Measurements from ENCODE around the gene SDSL. TPM values are rescaled to one million over a fixed set of nuclear protein-coding genes. Genes with fewer than 3 reads are reported as not detected.
A peak's percentile ranks its signal among the peaks of the same experiment; 100 is the strongest.

Gene SDSL
- total RNA-seq, 2 donors from 2014 or later: 0.29 to 3.2 TPM

DNA sequence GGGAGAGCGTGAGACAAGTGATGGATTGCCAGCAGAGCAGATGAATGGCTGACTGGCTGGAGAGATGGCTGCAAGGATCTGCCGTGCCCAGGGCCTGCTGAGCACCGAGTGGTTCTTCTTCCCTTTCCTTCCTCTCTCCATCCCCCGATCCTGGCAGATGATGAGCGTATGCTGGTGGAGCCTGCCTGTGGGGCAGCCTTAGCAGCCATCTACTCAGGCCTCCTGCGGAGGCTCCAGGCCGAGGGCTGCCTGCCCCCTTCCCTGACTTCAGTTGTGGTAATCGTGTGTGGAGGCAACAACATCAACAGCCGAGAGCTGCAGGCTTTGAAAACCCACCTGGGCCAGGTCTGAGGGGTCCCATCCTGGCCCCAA, 15.5 kb downstream of the SDSL start:
- H3K9me3 Mint-ChIP-seq: no peaks in the 10 kb centered on the region
- H3K4me3 Mint-ChIP-seq: no peak overlapping the region
- no peak for DNase-seq
- H3K27ac Mint-ChIP-seq: no peak overlapping the region
- H3K4me1 Mint-ChIP-seq (ENCODE audit: low read depth): no peaks in the 10 kb centered on the region
- ATAC-seq (replicated peaks in 1 of 2): no peak
- H3K27me3 Mint-ChIP-seq (ENCODE audit: low read depth): peaks cover 6% of the 10 kb centered on the region
- H3K36me3 Mint-ChIP-seq (ENCODE audit: insufficient read depth in 2 of 2): no peaks in the 10 kb centered on the region

DNA sequence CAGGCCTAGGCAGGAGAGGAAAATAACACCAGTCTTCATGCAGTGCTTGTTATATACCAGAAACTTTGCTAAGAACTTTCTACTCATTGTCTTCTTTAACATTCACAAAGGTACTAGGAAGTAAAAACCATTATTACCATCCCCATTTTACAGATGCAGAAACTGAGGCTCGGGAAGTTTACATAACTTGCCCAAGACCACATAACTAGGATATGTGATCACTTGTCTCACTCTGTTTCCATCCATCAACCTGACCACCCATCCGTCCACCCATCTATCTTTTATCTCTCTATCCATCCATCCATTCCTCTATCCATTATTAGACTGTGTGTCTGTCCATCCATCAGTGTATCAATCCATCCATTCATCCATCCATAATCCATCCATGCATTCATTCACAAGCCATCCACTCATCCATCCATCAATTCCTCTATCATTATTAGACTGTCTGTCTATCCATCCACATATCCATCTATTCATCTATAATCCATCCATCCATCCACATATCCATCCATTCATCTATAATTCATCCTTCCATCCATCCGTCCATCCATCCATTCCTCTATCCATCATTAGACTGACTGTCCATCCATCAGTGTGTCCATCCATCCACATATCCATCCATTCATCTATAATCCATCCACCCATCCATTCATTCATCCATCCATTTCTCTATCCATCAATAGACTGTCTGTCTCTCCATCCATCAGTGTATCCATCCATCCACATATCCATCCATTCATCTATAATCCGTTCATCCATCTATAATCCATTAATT, 16.5 kb downstream of the SDSL start:
- Mint-ChIP-seq H3K4me3 (no peak overlapping the region), H3K27me3 (ENCODE audit: low read depth) (peaks cover 6% of the 10 kb centered on the region), H3K9me3 (no peaks in the 10 kb centered on the region), H3K36me3 (ENCODE audit: insufficient read depth in 2 of 2) (no peaks in the 10 kb centered on the region), H3K4me1 (ENCODE audit: low read depth) (no peaks in the 10 kb centered on the region), H3K27ac (no peak overlapping the region)
- ATAC-seq (replicated peaks in 1 of 2) (no peak), DNase-seq (no peak)

DNA sequence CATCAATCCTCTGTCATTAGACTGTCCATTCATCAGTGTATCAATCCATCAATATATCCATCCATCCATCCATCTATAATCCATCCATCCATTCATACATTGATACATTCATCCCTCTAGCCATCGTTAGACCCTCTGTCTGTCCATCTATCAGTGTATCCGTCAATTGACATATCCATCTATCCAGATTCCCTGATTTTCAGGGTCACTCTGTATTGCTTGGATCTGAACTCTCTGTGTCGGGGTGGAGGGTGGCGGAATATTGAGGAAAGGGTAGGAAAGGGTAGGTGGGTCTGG, 17.1 kb downstream of the SDSL start:
- H3K27ac Mint-ChIP-seq: no peak overlapping the region
- no peak overlapping the region for H3K4me3 Mint-ChIP-seq
- ATAC-seq (replicated peaks in 1 of 2) (no peak), DNase-seq (no peak)
- no peaks in the 10 kb centered on the region for H3K36me3 Mint-ChIP-seq (ENCODE audit: insufficient read depth in 2 of 2)
- H3K9me3 Mint-ChIP-seq: no peaks in the 10 kb centered on the region
- H3K4me1 Mint-ChIP-seq (ENCODE audit: low read depth): no peaks in the 10 kb centered on the region
- peaks cover 8% of the 10 kb centered on the region for H3K27me3 Mint-ChIP-seq (ENCODE audit: low read depth)

DNA sequence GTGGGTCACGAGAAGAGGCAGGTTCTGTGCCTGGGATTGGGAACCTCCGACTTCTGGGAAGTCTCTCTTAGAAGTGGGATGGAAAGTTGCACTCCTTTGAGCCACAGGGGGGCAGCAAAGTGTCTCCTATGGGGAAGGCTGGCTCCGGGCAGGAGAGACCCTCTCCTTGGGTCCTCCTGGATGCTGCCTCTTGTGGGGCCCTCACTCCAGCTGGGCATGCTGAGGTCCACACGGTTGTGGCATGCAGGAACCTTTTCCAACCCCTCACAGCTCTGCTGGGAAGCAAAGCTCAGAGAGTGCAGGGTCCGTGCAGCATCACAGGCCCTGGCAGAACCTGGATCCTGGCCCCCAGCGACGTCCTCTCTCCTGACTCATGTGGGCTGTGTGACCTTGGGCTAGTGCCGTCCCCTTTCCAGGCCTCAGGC, 17.4 kb downstream of the SDSL start:
- H3K27me3 Mint-ChIP-seq (ENCODE audit: low read depth): peaks cover 8% of the 10 kb centered on the region
- H3K36me3 Mint-ChIP-seq (ENCODE audit: insufficient read depth in 2 of 2): no peaks in the 10 kb centered on the region
- no peaks in the 10 kb centered on the region for H3K4me1 Mint-ChIP-seq (ENCODE audit: low read depth)
- no peak overlapping the region for H3K4me3 Mint-ChIP-seq
- DNase-seq: no peak
- no peaks in the 10 kb centered on the region for H3K9me3 Mint-ChIP-seq
- no peak for ATAC-seq (replicated peaks in 1 of 2)
- H3K27ac Mint-ChIP-seq: no peak overlapping the region

DNA sequence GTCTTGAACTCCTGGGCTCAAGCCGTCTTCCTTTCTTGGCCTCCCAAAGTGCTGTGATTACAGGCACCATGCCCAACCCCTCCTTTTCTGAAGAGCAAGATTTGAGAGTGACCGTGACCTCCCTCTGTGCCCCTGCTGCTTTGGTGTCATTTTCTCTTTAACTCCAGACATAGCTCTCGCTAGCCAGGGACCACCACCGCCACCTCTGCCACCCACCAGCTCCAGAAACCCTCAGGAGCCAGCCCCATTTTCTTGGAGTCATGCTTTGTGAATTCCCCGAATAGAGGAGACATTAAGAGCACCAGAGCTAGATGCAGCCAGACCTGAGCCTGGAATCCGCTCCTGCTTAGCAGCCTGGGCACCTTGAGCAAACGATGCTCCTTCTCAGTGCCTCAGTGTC, 18.2 kb downstream of the SDSL start:
- Mint-ChIP-seq H3K4me1 (ENCODE audit: low read depth) (no peaks in the 10 kb centered on the region), H3K36me3 (ENCODE audit: insufficient read depth in 2 of 2) (no peaks in the 10 kb centered on the region), H3K4me3 (no peak overlapping the region), H3K27me3 (ENCODE audit: low read depth) (peaks cover 16% of the 10 kb centered on the region), H3K27ac (no peak overlapping the region), H3K9me3 (no peaks in the 10 kb centered on the region)
- no peak for ATAC-seq (replicated peaks in 1 of 2)
- no peak for DNase-seq

DNA sequence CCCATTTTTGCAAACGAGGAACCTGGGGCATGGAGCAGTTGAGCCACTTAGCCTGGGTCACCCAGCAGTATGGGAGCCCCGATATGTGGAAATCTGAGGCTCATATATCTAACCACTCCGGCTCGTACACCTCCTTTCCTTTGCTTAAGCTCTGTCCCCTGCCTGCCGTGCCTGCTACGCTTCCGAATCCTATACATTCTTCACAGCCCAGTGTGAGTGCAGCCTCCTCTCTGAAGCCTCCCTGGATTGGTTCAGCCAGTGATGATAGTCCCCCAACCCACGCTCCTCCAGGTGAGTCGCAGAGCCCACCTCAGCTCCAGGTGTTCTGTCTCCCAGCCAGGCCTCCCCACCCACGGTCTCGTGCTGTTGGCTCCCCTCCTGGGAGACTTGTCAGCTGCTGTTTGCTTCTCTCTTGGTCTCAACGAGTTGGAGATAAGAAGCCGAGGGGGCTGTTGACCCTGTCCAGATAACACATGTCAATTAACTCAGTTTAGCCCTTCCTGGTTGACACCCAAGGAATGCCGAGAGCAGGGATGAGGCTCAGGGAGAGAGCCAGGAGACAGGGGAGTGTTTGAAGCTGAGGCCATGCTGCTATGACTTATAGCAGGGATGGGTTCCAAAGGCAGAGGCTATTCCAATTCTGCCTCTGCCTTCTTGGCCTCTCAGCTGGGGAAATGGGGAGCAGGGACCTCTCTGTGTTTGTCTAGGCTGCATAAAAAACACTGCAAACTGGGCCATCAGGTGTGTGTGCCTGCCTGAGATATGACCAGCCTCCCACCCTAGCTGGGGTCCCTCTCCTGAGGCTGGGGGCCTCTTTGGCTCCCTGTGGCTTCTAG, 19.0 kb downstream of the SDSL start:
- Mint-ChIP-seq H3K9me3 (peaks cover 0 to 1% of the 10 kb centered on the region in 2 donors), H3K36me3 (ENCODE audit: insufficient read depth in 2 of 2) (no peaks in the 10 kb centered on the region), H3K4me1 (ENCODE audit: low read depth) (no peaks in the 10 kb centered on the region), H3K27me3 (ENCODE audit: low read depth) (peaks cover 20% of the 10 kb centered on the region), H3K27ac (no peak overlapping the region), H3K4me3 (no peak overlapping the region)
- DNase-seq (no peak), ATAC-seq (replicated peaks in 1 of 2) (no peak)

DNA sequence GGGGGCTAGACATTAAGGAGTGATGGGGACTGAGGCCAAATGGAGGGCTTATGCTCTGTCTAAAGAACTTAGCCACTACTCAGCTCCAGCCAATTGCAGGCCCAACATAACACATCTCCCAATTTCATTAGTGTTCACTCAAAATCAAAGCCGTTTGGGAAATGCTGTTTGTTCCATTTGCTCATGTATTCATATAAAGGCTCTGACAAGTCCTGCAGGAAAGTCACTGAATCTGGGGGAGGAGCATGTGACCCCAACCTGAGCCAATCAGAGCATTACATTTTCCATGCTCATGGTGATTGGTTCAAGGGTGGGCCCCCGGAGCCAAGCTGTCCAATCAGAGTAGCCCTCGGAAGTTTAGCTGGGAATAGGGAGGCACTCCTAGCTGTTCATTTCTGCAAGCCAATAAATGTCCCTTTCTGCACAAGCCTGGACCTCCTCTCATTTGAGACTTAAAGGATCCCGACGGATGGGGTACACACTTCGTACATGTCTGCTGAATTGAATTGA, 20.9 kb downstream of the SDSL start:
- no peak overlapping the region for H3K4me3 Mint-ChIP-seq

DNA sequence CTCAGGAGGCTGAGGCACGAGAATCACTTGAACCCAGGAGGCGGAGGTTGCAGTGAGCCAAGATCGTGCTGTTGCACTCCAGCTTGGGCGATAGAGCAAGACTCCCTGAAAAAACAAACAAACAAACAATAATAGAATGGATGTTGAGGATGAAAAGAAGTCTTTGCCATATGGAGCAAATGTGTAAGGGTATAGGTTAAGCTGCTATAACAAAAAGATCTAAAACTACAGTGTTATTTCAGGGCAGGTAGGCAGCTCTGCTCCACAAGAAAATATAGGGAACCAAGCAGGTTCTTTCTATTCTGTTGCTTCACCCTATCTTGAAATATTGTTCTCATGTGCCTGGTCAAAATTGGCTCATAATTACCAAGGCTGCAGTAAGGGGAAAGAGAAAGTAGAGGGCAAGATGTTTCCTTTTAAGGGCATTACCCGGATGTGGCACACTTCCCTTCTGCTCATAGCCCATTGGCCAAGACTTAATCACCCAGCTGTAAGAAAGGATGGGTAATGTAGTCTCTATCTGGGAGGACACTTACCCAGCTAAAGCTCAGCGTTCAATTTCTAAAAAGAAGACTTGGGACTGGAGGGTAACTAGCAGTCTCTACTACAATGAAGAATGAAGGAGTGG, 23.5 kb downstream of the SDSL start:
- Mint-ChIP-seq H3K27ac (no peak overlapping the region), H3K4me3 (no peak overlapping the region), H3K9me3 (peaks cover 0 to 4% of the 10 kb centered on the region in 2 donors), H3K4me1 (ENCODE audit: low read depth) (no peaks in the 10 kb centered on the region), H3K36me3 (ENCODE audit: insufficient read depth in 2 of 2) (no peaks in the 10 kb centered on the region), H3K27me3 (ENCODE audit: low read depth) (peaks cover 38% of the 10 kb centered on the region)
- DNase-seq (no peak), ATAC-seq (replicated peaks in 1 of 2) (peak in 1 of 2 donors; percentile 44)

More for the DNA sequence above, 20.9 kb downstream of the SDSL start:
- no peak for ATAC-seq (replicated peaks in 1 of 2)
- H3K4me1 Mint-ChIP-seq (ENCODE audit: low read depth): no peaks in the 10 kb centered on the region
- peaks cover 0 to 4% of the 10 kb centered on the region in 2 donors for H3K9me3 Mint-ChIP-seq
- H3K27me3 Mint-ChIP-seq (ENCODE audit: low read depth): peaks cover 27% of the 10 kb centered on the region
- H3K36me3 Mint-ChIP-seq (ENCODE audit: insufficient read depth in 2 of 2): no peaks in the 10 kb centered on the region
- no peak overlapping the region for H3K27ac Mint-ChIP-seq
- DNase-seq: no peak

DNA sequence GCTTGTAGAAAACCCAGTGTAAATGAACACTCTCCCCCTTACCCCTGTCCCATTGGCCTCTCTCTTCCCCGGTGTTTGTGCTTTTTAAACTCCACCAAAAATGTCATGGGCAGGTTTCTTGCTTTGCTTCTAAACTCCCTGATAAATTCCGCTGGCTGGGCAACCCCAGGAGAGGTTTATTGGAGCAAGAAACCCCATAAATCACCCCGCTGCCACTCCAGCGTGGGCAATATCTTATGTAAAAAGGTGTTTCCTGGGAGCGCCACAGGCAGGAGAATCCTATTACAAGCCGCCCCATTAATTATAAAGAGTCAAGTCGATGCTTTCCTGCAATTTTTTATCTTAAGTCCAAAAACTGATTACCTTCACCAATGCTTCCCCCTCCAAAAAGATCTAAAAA, 26.7 kb downstream of the SDSL start:
- no peak for DNase-seq
- Mint-ChIP-seq H3K27ac (no peak overlapping the region), H3K9me3 (peaks cover 0 to 4% of the 10 kb centered on the region in 2 donors), H3K27me3 (ENCODE audit: low read depth) (peaks cover 30% of the 10 kb centered on the region), H3K4me1 (ENCODE audit: low read depth) (no peaks in the 10 kb centered on the region), H3K4me3 (no peak overlapping the region), H3K36me3 (ENCODE audit: insufficient read depth in 2 of 2) (no peaks in the 10 kb centered on the region)
- no peak for ATAC-seq (replicated peaks in 1 of 2)

DNA sequence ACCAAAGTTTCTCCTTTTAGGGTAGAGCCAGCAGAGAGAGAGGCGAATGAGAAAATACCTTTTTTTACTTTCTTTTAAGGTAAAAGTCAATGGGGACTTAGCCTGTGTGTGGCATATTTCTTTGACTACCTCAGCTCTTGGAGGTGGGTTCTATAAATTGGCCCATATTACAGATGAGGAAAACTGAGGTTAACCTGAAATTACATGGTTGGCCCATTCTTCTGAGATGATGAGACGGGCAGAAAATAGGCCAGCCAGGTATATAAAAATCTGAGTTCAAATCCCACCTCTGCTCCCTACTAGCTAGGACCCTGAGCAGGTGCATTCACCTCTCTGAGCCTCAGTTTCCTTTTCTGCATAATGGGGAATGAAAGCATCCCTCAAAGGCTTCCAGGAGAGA, 27.1 kb downstream of the SDSL start:
- peaks cover 30% of the 10 kb centered on the region for H3K27me3 Mint-ChIP-seq (ENCODE audit: low read depth)
- no peak for DNase-seq
- ATAC-seq (replicated peaks in 1 of 2): no peak

DNA sequence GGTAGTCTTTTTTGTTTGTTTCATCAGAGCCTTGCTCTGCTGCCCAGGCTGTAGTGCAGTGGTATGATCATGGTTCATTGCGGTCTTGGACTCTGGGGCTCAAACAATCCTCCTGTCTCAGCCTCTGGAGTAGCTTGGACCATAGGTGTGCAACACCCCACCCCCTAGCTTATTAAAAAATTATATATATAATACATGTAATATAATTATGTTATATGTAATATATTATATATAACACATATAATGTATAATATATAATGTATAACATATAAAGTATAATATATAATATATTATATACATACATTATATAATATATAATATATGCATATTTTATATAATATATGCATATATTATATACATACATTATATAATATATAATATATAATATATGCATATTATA, 27.7 kb downstream of the SDSL start:
- no peak overlapping the region for H3K27ac Mint-ChIP-seq
- DNase-seq: no peak
- peaks cover 0 to 4% of the 10 kb centered on the region in 2 donors for H3K9me3 Mint-ChIP-seq
- no peaks in the 10 kb centered on the region for H3K36me3 Mint-ChIP-seq (ENCODE audit: insufficient read depth in 2 of 2)
- no peak overlapping the region for H3K4me3 Mint-ChIP-seq
- ATAC-seq (replicated peaks in 1 of 2): no peak
- peaks cover 27% of the 10 kb centered on the region for H3K27me3 Mint-ChIP-seq (ENCODE audit: low read depth)
- H3K4me1 Mint-ChIP-seq (ENCODE audit: low read depth): no peaks in the 10 kb centered on the region

More for the DNA sequence above, 27.1 kb downstream of the SDSL start:
- Mint-ChIP-seq H3K4me1 (ENCODE audit: low read depth) (no peaks in the 10 kb centered on the region), H3K4me3 (no peak overlapping the region), H3K36me3 (ENCODE audit: insufficient read depth in 2 of 2) (no peaks in the 10 kb centered on the region), H3K9me3 (peaks cover 0 to 4% of the 10 kb centered on the region in 2 donors), H3K27ac (no peak overlapping the region)

DNA sequence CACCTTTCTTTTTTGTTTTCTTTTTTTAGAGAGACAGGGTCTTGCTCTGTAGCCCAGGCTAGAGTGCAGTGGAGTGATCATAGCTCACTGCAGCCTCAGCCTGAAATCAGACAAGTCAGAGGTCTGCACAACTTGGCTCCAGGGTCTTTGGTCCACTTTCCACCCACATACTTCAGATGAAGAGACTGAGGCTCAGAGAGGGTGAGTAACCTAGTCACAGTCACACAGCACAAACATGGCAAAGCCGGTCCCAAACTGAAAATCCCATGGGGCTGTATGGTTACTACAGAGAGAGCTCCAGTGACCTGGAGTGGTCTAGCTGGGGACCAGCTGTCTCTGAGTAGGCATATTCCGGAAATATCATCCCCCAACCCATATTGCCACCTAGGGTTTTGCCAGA, 30.3 kb downstream of the SDSL start:
- ATAC-seq (replicated peaks in 1 of 2) (no peak), DNase-seq (no peak)
- no peaks in the 10 kb centered on the region for H3K4me1 Mint-ChIP-seq (ENCODE audit: low read depth)
- H3K27me3 Mint-ChIP-seq (ENCODE audit: low read depth): peaks cover 10% of the 10 kb centered on the region
- H3K4me3 Mint-ChIP-seq: no peak overlapping the region
- H3K27ac Mint-ChIP-seq: no peak overlapping the region
- no peaks in the 10 kb centered on the region for H3K36me3 Mint-ChIP-seq (ENCODE audit: insufficient read depth in 2 of 2)
- no peaks in the 10 kb centered on the region for H3K9me3 Mint-ChIP-seq

DNA sequence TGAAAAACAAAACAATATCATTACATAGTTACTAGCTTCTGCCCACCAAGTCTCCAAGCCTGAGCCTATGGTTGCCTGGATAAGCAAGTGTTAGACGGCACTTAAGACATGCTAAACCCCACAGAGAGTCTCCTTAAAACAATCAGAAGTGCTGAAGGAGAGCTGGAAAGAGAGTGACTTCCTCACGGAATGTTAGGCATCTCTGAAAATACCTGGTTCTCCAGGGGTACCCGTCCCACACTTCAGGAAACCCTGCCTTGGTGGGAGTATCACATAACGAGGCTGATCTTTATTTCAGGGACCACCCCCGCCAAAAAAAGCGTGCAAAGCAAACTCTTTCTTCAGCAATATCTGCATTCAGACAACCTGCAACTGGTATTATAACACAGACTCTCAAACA, 31.1 kb downstream of the SDSL start:
- Mint-ChIP-seq H3K4me1 (ENCODE audit: low read depth) (no peaks in the 10 kb centered on the region), H3K27me3 (ENCODE audit: low read depth) (peaks cover 12% of the 10 kb centered on the region), H3K27ac (no peak overlapping the region), H3K4me3 (no peak overlapping the region), H3K36me3 (ENCODE audit: insufficient read depth in 2 of 2) (no peaks in the 10 kb centered on the region), H3K9me3 (no peaks in the 10 kb centered on the region)
- no peak for ATAC-seq (replicated peaks in 1 of 2)
- no peak for DNase-seq

Measured in activated T-cell treated with anti-CD3 and anti-CD28 coated beads, Interleukin-2, amount 50 U/mL, for 72 hours (primary cell).